ENCODE measurements around the gene MED9. TPM values are rescaled to one million over a fixed set of nuclear protein-coding genes. Genes with fewer than 3 reads are reported as not detected.
"Not testable (repeated sequence)": the region's sequence is repeated elsewhere in the genome, so short reads cannot be mapped to it uniquely, and the experiment has no call there.

MED9 gene
- total RNA-seq, 1 experiment from 2014 or later, result 88.9 TPM

DNA sequence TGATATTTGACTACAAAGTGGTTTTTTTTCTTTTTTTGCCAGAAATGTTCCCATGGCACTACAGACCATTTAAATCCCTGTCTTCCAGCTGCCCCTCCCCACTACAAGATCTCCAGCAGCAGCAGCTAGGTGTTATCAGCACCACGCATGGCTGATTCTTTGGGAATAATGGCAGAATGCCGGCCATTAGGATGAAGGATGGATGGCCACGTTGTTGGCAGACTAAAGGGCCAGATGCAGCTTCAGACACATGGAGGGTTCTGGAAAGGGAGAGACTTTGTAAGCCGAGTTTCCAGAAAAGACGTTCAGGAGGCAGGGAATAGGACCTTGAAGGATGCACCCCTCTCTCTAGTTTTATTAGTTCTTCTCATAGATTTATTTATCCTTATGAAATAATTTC, 10.3 kb upstream of the MED9 start:
- H3K4me3 ChIP-seq, result no peak overlapping the region
- H3K4me1 ChIP-seq, result peaks cover 44% of the 10 kb centered on the region
- H3K36me3 ChIP-seq, result no peaks in the 10 kb centered on the region
- peak overlapping the region; percentile 37 for H3K27ac ChIP-seq
- no peaks in the 10 kb centered on the region for H3K27me3 ChIP-seq
- peak in 1 of 2 experiments; percentile 61 for DNase-seq
- no peaks in the 10 kb centered on the region for H3K9me3 ChIP-seq (replicated peaks)

DNA sequence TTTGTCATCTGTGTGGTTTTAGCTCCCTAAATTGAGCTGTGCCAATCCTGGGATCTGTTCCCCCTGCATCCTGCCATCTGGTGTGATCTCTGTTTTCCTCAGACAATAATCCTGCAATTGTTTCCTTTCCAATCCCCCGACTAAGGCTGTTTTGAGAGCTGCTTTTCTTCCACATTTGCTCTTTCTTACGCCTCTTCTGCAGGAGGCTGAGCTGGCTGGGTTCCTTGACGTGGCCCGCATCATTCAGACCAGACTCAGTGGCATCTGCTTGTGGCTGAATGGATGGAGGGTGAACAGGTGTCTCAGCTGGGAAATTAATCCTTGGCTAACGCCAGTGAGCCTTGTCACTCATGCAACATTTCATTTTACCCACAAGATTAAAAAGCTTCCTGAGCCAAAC, 9.8 kb upstream of the MED9 start:
- Histone ChIP-seq H3K36me3 (no peaks in the 10 kb centered on the region), H3K4me3 (no peak overlapping the region), H3K9me3 (replicated peaks) (no peaks in the 10 kb centered on the region), H3K27ac (peak overlapping the region; percentile 37), H3K4me1 (peaks cover 41% of the 10 kb centered on the region), H3K27me3 (no peaks in the 10 kb centered on the region)
- DNase-seq, result peak; percentile 85 to 94

DNA sequence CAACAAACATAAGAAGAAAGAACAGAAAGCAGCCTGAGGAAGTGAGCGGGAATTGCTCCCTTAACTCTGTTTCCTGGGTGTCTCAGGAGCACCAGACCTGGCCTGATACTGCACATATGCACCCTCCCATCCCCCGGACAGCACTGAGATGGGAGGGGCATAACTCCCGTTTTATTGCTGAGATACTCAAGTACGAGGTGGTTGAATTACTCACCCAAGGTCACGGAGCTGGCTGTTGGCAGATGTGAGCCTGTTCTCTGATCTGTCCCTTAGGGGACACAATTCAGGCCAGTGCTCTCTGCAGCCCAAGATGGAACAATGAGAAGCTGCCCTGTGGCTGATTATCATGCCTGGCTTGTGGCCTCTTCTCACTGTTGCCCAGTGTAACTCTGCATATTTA, 9.1 kb upstream of the MED9 start:
- Histone ChIP-seq H3K4me3 (no peak overlapping the region), H3K9me3 (replicated peaks) (no peaks in the 10 kb centered on the region), H3K4me1 (peaks cover 37% of the 10 kb centered on the region), H3K36me3 (no peaks in the 10 kb centered on the region), H3K27ac (peak overlapping the region; percentile 37), H3K27me3 (no peaks in the 10 kb centered on the region)
- peak; percentile 65 to 80 for DNase-seq

DNA sequence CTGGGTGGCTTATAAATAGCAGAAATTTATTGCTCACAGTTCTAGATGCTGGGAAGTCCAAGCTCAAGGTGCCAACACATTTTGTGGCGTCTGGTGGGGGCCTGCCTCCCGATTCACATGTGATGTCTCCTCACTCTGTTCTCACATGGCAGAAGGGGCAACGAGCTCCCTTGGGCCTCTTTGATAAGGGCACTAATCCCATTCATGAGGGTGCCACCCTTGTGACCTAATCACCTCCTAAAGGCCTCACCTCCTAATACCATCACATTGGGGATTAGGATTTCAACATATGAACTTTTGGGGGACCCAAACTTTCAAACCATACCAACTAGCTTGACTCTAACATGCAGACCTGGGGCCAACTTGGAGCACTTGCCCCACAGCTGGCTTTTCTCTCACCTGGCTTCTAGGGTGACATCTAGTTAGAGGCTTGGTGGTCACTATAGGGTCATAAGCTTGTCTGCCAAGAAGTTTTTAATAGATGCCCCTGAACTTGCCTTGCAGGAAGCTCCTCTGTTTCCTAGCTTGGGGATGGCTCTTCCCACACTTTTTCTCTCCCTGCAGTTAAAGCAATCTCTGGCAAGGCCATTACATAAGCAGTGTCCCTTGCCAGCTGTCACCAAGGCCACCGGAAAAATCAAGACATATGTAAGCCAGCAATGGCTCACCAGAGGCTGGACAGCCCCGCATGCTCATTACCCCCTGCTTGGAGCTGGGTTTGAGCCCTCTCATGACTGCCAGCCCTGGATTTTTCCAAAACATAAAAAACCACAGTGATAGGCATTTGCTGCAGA, 8.4 kb upstream of the MED9 start:
- H3K36me3 ChIP-seq, result no peaks in the 10 kb centered on the region
- no peak overlapping the region for H3K4me3 ChIP-seq
- H3K9me3 ChIP-seq (replicated peaks), result no peaks in the 10 kb centered on the region
- H3K27ac ChIP-seq, result no peak overlapping the region
- H3K27me3 ChIP-seq, result no peaks in the 10 kb centered on the region
- peaks cover 37% of the 10 kb centered on the region for H3K4me1 ChIP-seq
- peak in 1 of 2 experiments; percentile 61 for DNase-seq

DNA sequence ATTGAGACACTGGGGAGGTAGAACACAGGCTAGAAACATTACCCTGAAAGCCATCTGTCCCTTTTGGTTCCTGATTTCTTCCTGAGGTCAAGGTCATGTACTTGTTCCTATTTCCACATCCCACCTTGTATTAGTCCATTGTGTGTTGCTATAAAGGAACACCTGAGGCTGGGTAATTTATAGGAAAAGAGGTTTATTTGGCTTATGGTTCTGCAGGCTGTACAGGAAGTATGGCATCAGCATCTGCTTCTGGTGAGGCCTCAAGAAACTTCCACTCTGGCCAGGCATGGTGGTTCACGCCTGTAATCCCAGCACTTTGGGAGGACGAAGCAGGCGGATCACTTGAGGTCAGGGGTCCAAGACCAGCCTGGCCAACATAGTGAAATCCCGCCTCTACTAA, 7.4 kb upstream of the MED9 start:
- peaks cover 40% of the 10 kb centered on the region for H3K4me1 ChIP-seq
- no peaks in the 10 kb centered on the region for H3K9me3 ChIP-seq (replicated peaks)
- H3K36me3 ChIP-seq, result no peaks in the 10 kb centered on the region
- no peak overlapping the region for H3K27ac ChIP-seq
- DNase-seq, result no peak
- no peaks in the 10 kb centered on the region for H3K27me3 ChIP-seq
- H3K4me3 ChIP-seq, result no peak overlapping the region

DNA sequence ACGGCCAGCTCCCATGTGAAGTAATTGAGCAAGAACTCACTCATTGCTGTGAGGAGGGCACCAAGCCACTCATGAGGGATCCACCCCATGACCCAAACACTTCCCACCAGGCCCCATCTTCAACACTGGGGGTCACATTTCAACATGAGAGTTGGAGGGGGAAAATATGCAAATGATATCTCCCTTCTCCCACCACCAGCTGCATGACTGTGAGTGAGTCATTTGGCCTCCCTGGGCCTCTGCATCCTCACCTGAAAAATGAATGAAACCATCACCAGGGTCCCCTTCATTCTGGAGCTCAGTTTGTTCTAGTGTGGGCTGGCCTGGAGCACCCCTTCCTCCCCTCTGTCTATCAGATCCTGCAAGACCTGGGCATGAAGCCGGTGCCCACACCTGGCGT, 6.8 kb upstream of the MED9 start:
- DNase-seq, result no peak
- H3K36me3 ChIP-seq, result no peaks in the 10 kb centered on the region
- H3K27ac ChIP-seq, result no peak overlapping the region
- peaks cover 45% of the 10 kb centered on the region for H3K4me1 ChIP-seq
- H3K27me3 ChIP-seq, result no peaks in the 10 kb centered on the region
- no peak overlapping the region for H3K4me3 ChIP-seq
- H3K9me3 ChIP-seq (replicated peaks), result no peaks in the 10 kb centered on the region

DNA sequence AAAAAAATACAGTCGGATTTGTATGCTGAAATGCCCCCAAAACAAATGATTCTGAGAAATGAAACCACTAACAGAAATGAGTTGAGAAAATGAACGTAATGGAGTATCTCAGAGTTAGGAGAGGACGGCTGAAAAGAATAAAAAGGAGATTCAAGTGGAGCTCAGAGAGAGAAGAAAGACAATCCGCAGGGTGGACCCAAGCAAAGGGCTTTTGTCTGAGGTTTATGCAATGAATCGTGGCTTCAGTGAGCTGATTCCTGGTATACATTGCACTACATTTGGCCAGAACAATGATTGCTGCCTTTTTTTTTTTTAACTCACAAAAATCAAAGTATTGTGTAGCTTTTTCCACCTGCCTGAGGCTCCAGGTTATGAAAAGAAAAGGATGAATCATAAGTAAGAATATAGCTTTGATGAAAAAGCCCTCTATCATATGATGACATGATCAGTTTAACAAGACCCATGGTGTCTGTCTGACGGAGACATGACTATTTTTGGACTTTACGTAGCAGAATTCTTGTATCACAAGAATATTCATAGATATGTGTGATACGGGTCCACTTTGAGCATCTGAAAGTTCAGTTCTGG, 4.4 kb upstream of the MED9 start:
- peak in 1 of 2 experiments; percentile 53 for DNase-seq
- Histone ChIP-seq H3K36me3 (no peaks in the 10 kb centered on the region), H3K4me3 (no peak overlapping the region), H3K9me3 (replicated peaks) (no peaks in the 10 kb centered on the region), H3K4me1 (peaks cover 27% of the 10 kb centered on the region), H3K27me3 (no peaks in the 10 kb centered on the region), H3K27ac (no peak overlapping the region)

DNA sequence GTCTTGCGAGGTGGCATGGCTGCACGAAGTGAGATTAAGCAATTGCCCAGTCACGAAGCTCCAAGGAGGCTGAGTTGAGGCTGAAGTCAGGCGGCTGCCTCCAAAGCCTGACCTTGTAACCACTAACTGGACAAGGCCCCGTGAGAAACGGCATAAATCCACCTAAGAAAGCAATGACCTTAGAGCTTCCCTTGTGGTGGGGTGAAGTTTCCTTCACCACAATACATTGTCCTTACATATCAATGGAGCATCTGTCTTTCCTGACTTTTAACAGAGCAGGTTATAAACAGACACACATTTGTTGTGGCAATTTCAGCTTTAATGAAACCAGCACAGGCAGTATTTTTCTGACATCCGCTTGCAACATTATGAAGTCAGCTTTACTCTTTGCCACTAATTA, 2.5 kb upstream of the MED9 start:
- peak in 1 of 2 experiments; percentile 68 for DNase-seq
- no peaks in the 10 kb centered on the region for H3K27me3 ChIP-seq

DNA sequence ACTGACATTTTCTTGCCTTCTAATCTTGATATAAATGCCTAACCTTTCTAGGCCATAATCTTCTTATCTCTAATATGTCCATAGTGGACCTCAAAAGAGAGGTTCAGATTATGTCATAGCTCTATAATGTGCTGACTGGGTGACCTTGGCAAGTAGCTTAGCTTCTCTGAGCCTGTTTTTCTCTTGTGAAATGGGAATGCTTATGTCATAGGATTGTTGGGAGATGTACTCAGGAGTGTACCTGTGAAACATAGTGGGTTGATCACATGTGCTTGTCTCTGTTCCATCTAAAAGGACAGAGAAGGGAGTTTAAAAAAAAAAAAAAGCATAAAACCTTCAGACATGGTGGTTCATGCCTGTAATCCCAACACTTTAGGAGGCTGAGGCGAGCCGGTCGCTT, 2.4 kb downstream of the MED9 start:
- Histone ChIP-seq H3K36me3 (peaks cover 44% of the 10 kb centered on the region), H3K4me3 (no peak overlapping the region)

More for the DNA sequence above, 2.5 kb upstream of the MED9 start:
- Histone ChIP-seq H3K9me3 (replicated peaks) (no peaks in the 10 kb centered on the region), H3K27ac (no peak overlapping the region), H3K4me3 (no peak overlapping the region), H3K4me1 (peaks cover 27% of the 10 kb centered on the region), H3K36me3 (peaks cover 9% of the 10 kb centered on the region)

DNA sequence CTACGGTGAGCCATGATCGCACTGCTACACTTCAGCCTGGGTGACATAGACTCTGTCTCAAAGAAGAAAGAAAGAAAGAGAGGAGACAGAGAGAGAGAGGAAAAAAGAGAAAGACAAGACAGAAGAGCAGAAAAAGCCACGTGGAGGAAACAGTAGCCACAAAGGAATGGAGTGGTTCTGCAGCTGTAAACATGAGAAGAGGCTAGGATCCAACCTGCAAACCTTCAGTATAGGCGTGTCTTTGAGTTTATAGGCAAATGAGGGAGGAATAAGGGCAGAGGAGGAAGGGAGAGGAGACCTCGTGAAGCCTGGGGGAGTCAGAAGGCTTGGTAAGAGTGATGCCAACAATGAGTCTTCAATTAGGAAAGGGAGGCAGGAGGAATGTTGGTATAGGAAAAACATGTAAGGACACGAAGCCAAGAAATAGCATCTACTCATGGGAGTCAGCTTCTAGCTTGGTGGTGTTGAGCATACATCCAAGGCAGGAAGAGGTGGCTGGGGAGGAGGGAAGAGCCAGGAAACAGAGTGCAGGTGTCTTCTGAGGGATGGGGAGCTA, 3.9 kb downstream of the MED9 start:
- H3K4me1 ChIP-seq, result peaks cover 14% of the 10 kb centered on the region
- no peak overlapping the region for H3K4me3 ChIP-seq

More for the DNA sequence above, 2.4 kb downstream of the MED9 start:
- no peak for DNase-seq
- Histone ChIP-seq H3K9me3 (replicated peaks) (no peaks in the 10 kb centered on the region), H3K27ac (no peak overlapping the region), H3K27me3 (no peaks in the 10 kb centered on the region), H3K4me1 (peaks cover 21% of the 10 kb centered on the region)

DNA sequence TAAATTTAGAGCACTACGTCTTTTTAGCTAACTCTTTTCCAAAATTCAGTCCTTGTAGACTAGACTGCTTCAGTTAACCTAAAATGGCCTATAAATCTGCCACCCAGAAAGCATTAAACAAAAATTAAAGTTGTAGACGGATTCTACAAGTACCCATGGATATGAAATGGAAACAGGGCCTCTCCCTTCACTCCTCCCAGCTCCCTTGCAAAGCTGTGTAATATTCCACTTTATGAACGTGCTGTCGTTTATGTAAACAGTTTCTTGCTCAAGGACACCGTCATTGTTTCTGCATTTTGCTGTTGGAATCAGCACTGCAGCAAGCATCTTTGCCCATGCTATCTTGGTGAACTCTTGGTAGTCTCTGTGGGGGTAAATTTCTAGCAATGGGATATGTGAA, 5.1 kb downstream of the MED9 start:
- Histone ChIP-seq H3K27me3 (no peaks in the 10 kb centered on the region), H3K9me3 (replicated peaks) (no peaks in the 10 kb centered on the region), H3K27ac (no peak overlapping the region), H3K4me3 (no peak overlapping the region), H3K4me1 (peaks cover 14% of the 10 kb centered on the region), H3K36me3 (peaks cover 66% of the 10 kb centered on the region)
- no peak for DNase-seq

More for the DNA sequence above, 3.9 kb downstream of the MED9 start:
- no peaks in the 10 kb centered on the region for H3K9me3 ChIP-seq (replicated peaks)
- no peaks in the 10 kb centered on the region for H3K27me3 ChIP-seq
- H3K27ac ChIP-seq, result no peak overlapping the region
- DNase-seq, result no peak
- H3K36me3 ChIP-seq, result peaks cover 59% of the 10 kb centered on the region

DNA sequence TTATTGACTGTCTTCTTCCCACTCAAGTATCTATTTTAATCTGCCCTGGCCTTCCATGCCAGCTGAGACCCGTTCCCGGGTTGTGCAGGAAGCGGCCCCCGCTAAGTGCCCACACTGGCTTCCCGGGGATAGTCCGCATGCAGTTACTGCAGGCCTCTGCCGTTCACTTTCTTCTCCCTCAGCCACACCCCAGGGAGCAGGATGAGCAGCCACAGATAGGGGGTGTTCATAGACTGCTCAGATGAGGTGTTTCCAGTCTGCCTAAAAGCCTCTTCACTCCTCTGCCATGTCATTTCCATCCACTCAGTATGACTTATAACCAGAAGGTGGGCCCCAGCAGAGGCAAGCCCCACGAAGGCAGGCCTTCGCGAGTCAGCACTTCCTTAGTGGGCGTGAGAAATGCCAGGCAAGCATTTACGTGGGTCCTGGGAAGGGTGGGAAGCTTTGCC, 7.7 kb downstream of the MED9 start:
- no peaks in the 10 kb centered on the region for H3K27me3 ChIP-seq
- H3K4me1 ChIP-seq, result no peaks in the 10 kb centered on the region
- no peak overlapping the region for H3K4me3 ChIP-seq
- H3K27ac ChIP-seq, result no peak overlapping the region
- no peak for DNase-seq
- no peaks in the 10 kb centered on the region for H3K9me3 ChIP-seq (replicated peaks)
- peaks cover 81% of the 10 kb centered on the region for H3K36me3 ChIP-seq

DNA sequence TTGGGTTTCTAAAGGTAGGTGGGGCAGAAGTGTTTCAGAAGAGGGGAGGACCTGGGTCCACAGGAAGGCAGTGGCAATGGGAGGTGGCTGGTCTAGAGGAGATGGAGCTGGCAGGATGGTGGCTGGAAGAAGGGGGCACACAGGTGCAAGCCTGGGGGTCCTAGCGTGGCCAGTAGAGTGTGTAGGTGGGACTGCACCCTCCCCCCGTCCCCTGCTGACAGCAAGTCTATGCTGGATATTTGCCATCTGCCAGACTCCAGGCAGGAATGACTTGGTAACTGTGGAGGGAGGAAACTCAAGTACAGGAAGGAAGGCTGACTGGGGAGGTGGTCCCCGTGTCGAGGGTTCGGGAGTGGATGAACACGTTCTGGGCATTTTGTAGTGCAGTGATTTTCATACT, 8.6 kb downstream of the MED9 start:
- H3K27ac ChIP-seq, result no peak overlapping the region
- DNase-seq, result no peak
- no peaks in the 10 kb centered on the region for H3K4me1 ChIP-seq
- no peaks in the 10 kb centered on the region for H3K9me3 ChIP-seq (replicated peaks)
- peaks cover 86% of the 10 kb centered on the region for H3K36me3 ChIP-seq
- H3K27me3 ChIP-seq, result no peaks in the 10 kb centered on the region
- no peak overlapping the region for H3K4me3 ChIP-seq

DNA sequence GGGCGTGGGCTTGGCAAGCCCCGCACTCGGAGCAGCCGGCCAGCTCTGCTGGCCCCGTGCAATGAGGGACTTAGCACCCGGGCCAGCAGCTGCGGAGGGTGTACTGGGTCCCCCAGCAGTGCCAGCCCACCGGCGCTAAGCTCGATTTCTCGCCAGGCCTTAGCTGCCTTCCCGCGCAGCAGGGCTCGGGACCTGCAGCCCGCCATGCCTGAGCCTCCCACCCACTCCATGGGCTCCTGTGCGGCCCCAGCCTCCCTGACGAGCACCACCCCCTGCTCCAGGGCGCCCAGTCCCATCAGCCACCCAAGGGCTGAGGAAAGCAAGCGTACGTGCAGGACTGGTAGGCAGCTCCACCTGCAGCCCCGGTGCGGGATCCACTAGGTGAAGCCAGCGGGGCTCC, 9.6 kb downstream of the MED9 start:
- not testable (repeated sequence) for DNase-seq

DNA sequence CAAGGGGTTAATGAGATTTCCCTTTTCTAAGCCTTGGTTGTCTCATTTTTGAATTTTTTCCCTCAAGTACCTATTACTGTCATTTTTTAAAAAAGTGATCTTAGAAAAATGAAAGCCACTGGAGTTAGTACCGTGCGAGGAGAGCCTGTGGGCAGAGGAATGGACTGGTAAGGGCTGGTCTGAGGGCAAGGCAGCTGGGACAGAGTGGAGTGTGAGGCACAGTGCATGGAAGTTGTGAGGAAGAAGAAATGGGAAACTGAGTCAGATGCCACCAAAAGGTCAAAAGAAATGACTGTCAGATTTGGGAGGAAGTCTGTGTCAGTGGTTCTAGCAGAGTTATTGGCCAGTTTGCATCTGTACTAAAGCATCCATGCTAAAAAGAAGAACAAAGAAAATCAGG, 11.2 kb downstream of the MED9 start:
- Histone ChIP-seq H3K9me3 (replicated peaks) (no peaks in the 10 kb centered on the region), H3K4me3 (no peak overlapping the region), H3K27ac (no peak overlapping the region), H3K4me1 (no peaks in the 10 kb centered on the region), H3K36me3 (peaks cover 92% of the 10 kb centered on the region), H3K27me3 (no peaks in the 10 kb centered on the region)
- DNase-seq, result no peak

More for the DNA sequence above, 9.6 kb downstream of the MED9 start:
- not testable (repeated sequence) for H3K9me3 ChIP-seq (replicated peaks); H3K4me3 ChIP-seq; H3K27me3 ChIP-seq; H3K27ac ChIP-seq; H3K4me1 ChIP-seq
- H3K36me3 ChIP-seq, result peaks cover 88% of the 10 kb centered on the region
